Mesangial cell (primary cell): ENCODE measurements around the gene ERBIN. TPM values are rescaled to one million over a fixed set of nuclear protein-coding genes. Genes with fewer than 3 reads are reported as not detected.

ENCODE experiments used
- total RNA-seq: library from RNA; depleted of rRNA; stranded (reverse); fragments of >200 nt; gene quantifications from 2 replicates; pipeline ENCODE4 v1.2.3, GENCODE V29; 2015

ERBIN gene
- 33.9 and 34.6 TPM in 2 replicates for total RNA-seq

GRCh38 chr5:65926276-65926783, at the start of gene ERBIN:
TSS of gene ERBIN (plus strand) at chr5:65926575. CDS start at chr5:65992719, 66,144 bp downstream.

Other genes with a start within 250 kb of the ERBIN start
- gene SGTB, start 204.5 kb upstream of the ERBIN start, total RNA-seq, result 5.3 and 5.9 TPM in 2 replicates
- 19.3 and 27.7 TPM in 2 replicates for gene NLN, start 204.4 kb upstream of the ERBIN start, total RNA-seq
- gene SREK1, start 217.7 kb downstream of the ERBIN start, total RNA-seq, result 19.9 and 27.5 TPM in 2 replicates